HG03095 (cell line): ENCODE data around the gene CAPN10.

Source experiments
- ATAC-seq: cut with Tn5 transposase; IDR thresholded peaks from one replicate; pipeline ENCODE4 v1.9.1; 2021; ENCODE audit warnings: moderate library complexity; ENCODE audit not compliant: unreplicated experiment

The CAPN10 gene

GRCh38 chr2:240588006-240588655 lies 1.6 kb downstream of the CAPN10 start:
- no peak for ATAC-seq

- no peak for ATAC-seq
Observed at GRCh38 chr2:240588669-240589068, 2.1 kb downstream of the CAPN10 start.

- ATAC-seq, result no peak
Observed at GRCh38 chr2:240589375-240589774, 2.8 kb downstream of the CAPN10 start.

GRCh38 chr2:240589850-240590525 lies 3.5 kb downstream of the CAPN10 start:
- no peak for ATAC-seq

GRCh38 chr2:240590681-240591111 lies 4.2 kb downstream of the CAPN10 start:
- no peak for ATAC-seq

GRCh38 chr2:240591226-240591625 lies 4.7 kb downstream of the CAPN10 start:
- no peak for ATAC-seq

GRCh38 chr2:240591784-240592183 lies 5.2 kb downstream of the CAPN10 start:
- ATAC-seq, result no peak

GRCh38 chr2:240593026-240593702 lies 6.6 kb downstream of the CAPN10 start:
- no peak for ATAC-seq

GRCh38 chr2:240593703-240594451 lies 7.3 kb downstream of the CAPN10 start:
- ATAC-seq, result no peak

GRCh38 chr2:240594511-240595380 lies 8.2 kb downstream of the CAPN10 start:
- ATAC-seq, result no peak

- ATAC-seq, result no peak
Observed at GRCh38 chr2:240595381-240596079, 9.0 kb downstream of the CAPN10 start.

GRCh38 chr2:240596080-240596460 lies 9.5 kb downstream of the CAPN10 start:
- no peak for ATAC-seq

- no peak for ATAC-seq
Observed at GRCh38 chr2:240596491-240596931, 10.0 kb downstream of the CAPN10 start.

GRCh38 chr2:240597054-240597418 lies 10.5 kb downstream of the CAPN10 start:
- ATAC-seq, result no peak

- ATAC-seq, result no peak
Observed at GRCh38 chr2:240597419-240598181, 11.1 kb downstream of the CAPN10 start.

- no peak for ATAC-seq
Observed at GRCh38 chr2:240598311-240598911, 11.9 kb downstream of the CAPN10 start.

GRCh38 chr2:240599141-240599583 lies 12.6 kb downstream of the CAPN10 start:
- ATAC-seq, result no peak

GRCh38 chr2:240600451-240600961 lies 14.0 kb downstream of the CAPN10 start:
- ATAC-seq, result no peak
